HG03575 (cell line): Measurements from ENCODE around the gene DLG5.

ENCODE experiments used
- ATAC-seq: cut with Tn5 transposase; IDR thresholded peaks from one replicate; pipeline ENCODE4 v1.9.1; 2021; ENCODE audit not compliant: unreplicated experiment, insufficient number of reproducible peaks, low FRiP score; ENCODE audit errors: extremely low read depth

The DLG5 gene

GRCh38 chr10:77926566-77927401 is at the start of gene DLG5:
Gene DLG5 (minus strand): TSS chr10:77926755. CDS start chr10:77926520, 235 bp downstream.
- ATAC-seq: no peak

GRCh38 chr10:77975086-77975666 is 48.6 kb upstream of the DLG5 start:
- no peak for ATAC-seq

- ATAC-seq: no peak
These were observed 48.0 kb upstream of the DLG5 start for GRCh38 chr10:77974396-77975074.

- ATAC-seq: no peak
These were observed 46.7 kb upstream of the DLG5 start for GRCh38 chr10:77973276-77973675.

- ATAC-seq: no peak
These were observed 45.6 kb upstream of the DLG5 start for GRCh38 chr10:77972148-77972547.

GRCh38 chr10:77971804-77972144 is 45.2 kb upstream of the DLG5 start:
- ATAC-seq: no peak

GRCh38 chr10:77970869-77971803 is 44.6 kb upstream of the DLG5 start:
- no peak for ATAC-seq

- ATAC-seq: no peak
These were observed 42.6 kb upstream of the DLG5 start for GRCh38 chr10:77969114-77969513.

GRCh38 chr10:77967611-77968022 is 41.1 kb upstream of the DLG5 start:
- no peak for ATAC-seq

GRCh38 chr10:77965294-77965693 is 38.7 kb upstream of the DLG5 start:
- no peak for ATAC-seq

GRCh38 chr10:77964811-77965210 is 38.3 kb upstream of the DLG5 start:
- no peak for ATAC-seq

- ATAC-seq: no peak
These were observed 37.3 kb upstream of the DLG5 start for GRCh38 chr10:77963901-77964300.

GRCh38 chr10:77962350-77963146 is 36.0 kb upstream of the DLG5 start:
- no peak for ATAC-seq

GRCh38 chr10:77961668-77962067 is 35.1 kb upstream of the DLG5 start:
- ATAC-seq: no peak

GRCh38 chr10:77960829-77961329 is 34.3 kb upstream of the DLG5 start:
- ATAC-seq: no peak

GRCh38 chr10:77959887-77960455 is 33.4 kb upstream of the DLG5 start:
- no peak for ATAC-seq

GRCh38 chr10:77959384-77959783 is 32.8 kb upstream of the DLG5 start:
- no peak for ATAC-seq

GRCh38 chr10:77955136-77955535 is 28.6 kb upstream of the DLG5 start:
- ATAC-seq: no peak
